Activated CD8-positive, alpha-beta memory T cell treated with anti-CD3 and anti-CD28 coated beads, Interleukin-2, amount 50 U/mL, for 48 hours (primary cell): ENCODE data around the gene AUH.
"Not testable (repeated sequence)": the region's sequence is repeated elsewhere in the genome, so short reads cannot be mapped to it uniquely, and the experiment has no call there.

Experiments used
- DNase-seq: peaks from one replicate; pipeline ENCODE4 v3.0.0-alpha.2; 2020

The AUH gene

GRCh38 chr9:91202736-91203283 lies 158.9 kb downstream of the AUH start:
- no peak for DNase-seq

DNA sequence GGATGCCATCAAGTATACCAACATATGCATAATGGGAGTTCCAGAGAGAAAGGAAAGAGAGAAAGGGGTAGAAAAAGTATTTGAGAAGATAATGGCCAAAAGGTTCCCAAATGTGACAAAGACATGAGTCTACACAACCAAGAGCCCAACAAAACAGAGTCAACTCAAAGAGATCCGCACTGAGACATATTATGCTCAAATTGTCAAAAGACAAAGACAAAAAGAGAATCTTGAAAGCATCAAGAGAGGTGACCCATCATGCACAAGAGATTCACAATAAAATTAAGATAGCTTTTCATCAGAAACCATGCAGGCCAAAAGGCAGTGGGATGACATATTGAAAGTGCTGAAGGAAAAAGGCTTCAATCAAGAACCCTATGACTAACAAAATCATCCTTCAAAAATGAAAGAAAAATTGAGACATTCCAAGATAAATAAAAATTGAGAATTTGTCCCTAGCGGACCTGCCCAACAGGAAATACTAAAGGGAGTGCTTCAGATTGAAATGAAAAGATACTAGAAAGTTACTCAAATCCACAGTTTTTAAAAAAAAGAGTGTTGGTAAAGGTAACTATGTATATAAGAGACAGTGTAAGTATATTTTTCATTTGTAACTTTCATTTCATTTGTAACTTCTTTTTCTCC lies 160.9 kb downstream of the AUH start:
- DNase-seq = no peak

DNA sequence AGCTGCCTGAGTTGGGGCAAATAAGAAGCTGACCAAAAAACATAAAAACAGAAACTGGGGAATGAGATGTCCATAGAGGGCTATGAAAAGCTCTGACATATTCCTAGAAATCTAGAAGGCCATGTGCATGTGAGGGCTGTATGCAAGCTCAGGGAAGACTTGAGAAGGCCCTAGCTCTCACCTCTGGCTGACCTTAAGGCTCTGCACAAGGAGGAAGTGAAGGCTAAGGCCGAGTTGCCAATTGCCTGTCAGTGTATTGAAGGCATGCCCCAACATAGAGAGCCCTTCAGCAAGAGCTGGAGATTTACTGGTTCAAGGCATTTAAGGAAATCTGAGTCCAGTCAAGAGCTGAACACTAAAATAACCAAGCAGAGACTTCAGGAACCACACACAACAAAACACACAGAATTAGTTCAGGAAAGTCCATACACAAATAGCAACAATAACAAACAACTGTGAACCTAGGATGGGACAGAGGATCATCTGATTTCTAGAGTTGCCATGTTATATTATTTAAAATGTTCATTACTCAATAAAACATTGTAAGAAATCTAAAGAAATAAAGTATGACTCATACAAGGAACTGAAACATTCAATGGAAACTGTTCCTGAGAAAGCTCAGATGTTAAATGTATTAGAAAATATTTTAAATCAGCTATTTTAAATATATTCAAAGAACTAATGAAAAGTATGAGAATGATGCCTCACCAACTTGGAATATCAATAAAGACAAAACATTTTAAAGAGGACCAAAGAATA lies 161.8 kb downstream of the AUH start:
- no peak for DNase-seq

DNA sequence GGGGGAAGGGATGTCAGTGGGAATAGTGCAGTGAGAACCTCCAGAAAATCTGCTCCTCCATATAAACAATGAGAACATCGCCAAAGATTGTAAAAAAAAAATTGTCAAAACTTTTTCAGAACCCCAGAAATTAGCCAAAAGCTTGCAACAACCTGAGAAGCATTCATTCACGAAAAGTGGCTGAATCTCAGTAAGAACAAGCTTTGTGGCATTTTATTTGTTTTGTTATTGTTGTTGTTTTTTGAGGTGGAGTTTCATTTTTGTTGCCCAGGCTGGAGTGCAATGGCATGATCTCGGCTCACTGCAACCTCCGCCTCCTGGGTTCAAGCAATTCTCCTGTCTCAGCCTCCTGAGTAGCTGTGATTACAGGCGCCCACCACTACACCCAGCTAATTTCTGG lies 162.8 kb downstream of the AUH start:
- DNase-seq = not testable (repeated sequence)

DNA sequence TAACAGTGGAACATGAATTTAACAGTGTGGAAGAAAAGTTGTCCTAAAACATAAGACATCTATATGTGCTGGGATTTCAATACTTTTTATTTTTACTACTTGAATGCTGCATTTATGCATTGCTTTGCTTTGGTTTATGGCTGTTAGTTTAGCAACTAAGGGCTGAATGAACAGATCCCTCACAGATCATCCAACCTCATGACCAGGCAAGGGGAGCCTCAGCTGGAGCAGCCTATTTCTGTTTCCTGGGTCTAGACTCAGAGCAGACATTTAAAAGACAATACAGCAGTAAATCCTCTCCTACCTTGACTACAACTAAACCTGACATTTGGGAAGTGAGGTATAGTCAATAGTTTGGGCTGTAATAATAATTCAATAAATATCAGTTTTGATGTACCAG lies 163.3 kb downstream of the AUH start:
- DNase-seq = no peak

DNA sequence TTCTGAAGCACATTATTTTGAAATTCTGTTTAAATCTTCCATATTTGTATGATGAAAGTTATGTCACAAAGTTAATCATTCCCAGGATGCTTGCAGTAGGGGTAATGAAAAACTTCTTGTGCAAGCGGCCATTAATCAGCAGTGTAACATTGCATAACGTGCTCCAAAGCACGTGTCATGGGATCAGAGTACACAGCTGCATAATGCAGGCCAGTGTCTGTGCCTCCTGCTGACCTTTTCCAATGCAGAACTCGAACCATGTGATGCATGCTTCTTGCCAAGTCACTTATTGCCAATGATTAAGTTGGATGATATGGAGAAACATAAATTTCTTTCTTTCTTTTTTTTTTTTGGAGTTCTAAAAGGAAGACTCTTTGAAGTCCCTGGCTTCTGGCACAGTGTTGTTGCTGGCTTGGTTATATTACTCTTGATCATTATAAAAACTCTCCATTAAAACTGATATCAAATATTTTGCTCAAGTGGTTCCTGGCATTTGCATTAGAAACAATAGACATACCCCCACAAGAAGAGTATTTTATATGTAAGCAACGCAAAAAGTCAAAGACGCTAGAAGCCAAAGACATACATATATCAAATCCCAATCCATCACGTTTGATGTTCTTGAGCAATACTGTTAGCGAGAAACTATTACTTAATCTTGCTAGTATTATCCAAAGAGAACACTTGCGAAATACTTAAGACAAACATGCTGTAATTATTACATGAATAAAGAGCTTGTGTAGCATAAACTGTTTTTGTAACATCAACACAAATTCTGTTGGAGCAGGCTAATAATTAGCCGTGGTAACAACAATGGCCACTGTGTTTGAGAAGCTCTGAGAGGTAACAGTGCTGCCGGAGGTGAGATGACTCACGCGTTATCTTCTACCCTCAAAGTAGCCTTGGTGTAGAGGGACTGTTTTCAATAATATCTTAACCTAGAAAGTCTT lies 164.2 kb downstream of the AUH start:
- DNase-seq = no peak

- DNase-seq = peak; percentile 58
These were observed 165.4 kb downstream of the AUH start for GRCh38 chr9:91196103-91196950.

DNA sequence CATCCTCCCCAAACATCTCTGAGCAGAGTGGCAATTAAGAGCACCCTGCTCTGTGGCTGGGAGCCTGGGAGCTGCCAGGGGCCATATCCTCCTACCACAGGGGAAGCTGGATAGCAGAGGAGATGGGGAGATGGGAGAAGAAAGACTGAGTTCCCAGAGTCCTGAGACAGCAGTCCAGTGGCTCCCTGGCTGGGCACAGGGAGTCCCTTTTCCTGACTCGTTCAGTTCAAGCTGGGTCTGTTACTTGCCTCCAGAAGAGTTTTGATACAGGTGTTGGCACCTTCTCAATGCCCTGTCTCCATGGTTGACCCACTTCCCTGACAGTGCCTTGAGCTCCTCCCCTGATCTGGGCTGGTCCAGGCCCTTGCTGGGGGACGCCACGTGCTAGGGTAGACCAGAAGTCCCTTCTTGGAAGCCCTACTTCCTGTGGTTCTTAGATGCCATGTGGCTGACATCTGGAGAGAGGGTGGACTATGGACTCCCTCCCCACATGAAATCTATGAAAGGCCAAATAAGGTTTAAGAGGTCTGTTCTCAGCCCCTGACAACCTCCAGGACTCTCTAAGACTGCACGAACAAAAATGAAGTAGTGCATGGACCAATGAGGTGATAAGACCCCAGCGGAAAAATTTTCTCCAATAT lies 166.2 kb downstream of the AUH start:
- peak; percentile 76 for DNase-seq

DNA sequence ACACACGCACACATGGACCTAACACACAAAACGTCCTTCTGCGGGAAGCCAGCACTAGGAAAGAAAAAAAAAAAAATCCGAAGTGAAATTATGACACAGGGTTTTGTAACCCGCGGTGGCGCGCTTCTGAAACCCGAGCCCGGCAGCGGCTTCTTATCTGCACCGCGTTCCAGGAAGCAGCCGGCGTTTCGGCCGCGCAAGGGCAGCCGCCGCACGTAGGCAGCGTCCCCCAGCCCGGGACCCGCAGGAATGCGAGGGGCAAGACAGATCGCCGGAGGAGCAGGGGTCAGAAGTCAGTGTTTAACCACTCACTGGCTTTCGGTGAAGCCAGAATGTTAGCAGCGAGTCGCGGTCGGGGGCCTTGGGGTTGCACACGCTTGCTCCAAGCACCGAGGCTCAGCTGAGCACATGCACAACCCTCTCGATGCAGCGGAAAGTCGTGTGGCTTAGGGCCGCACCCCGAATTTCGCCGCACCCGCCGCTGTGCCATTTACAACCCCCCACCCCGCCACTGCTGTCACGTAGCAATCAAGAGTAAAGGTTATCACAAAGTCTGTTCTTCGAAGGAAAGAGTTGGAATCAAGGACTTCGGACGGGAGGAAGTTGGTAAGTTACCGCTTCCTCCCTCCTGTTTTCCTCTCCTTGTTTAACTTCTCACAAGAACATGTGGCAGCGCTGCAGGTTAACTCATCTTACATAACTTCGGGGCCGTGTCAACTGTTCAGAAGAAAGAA lies 167.9 kb downstream of the AUH start:
- peak; percentile 95 for DNase-seq

DNA sequence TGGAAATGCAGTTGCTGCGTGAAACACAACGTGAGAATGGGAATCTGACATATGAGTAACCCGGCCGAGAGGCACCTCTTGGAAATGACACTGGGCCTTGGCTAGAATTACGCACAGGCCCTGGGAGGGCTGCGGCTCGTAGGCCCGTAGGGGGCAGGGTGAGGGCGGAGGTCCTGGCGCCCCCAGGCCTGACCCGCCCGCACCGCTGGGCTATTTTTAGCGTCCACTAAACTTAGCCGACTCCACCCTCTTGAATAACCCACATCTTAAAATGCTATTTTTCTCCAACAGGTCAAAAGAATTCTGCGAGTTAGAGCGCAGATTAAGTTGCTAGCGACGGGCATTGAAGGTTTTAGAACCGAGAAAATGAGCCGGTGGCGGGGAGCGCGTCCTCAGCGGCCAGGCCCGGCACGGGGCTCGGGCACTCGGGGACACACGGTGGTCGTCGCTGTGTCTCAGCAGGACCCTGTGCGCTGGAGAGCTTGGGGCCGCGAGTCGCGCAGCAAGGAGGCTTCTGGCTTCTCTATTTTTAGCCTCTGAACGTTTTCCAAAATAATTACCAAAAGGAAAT lies 168.5 kb downstream of the AUH start:
- peak; percentile 89 for DNase-seq

DNA sequence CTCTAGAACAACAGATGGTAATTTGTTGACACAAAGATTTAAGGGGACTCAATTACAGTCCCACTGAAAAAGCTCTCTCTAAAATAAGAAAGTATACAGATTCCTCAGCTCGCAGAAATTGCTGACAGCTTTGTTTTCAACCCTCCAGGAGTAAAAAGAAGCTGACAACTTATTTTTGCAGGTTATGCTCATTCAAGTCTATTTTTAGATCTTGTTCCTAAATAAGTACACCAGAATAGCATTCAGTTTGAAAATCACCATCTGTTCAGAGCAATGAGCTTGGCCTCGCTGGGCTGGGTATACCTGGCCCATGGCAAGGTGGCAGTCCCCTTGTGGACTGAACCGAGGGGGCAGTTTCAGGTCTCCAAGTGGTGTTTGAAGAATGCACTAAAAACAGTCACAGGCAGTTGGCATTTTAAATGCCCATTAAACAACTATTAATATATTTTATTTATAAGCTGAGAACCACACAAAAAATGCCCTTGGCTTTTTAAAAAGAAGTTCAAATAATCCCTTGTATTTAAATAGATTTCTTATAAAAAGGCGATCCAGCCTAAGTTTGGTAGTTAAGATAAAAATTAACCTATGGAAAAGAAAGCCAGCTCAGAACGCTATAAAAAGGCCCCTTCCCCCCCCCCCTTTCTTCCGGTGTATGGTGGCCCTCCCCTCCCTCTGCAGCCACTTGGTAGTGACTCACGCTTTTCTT lies 169.2 kb downstream of the AUH start:
- peak; percentile 78 for DNase-seq

- peak; percentile 76 for DNase-seq
These were observed 170.0 kb downstream of the AUH start for GRCh38 chr9:91191411-91192380.

- DNase-seq = no peak
These were observed 171.7 kb downstream of the AUH start for GRCh38 chr9:91190062-91190461.

GRCh38 chr9:91188719-91189590 lies 172.8 kb downstream of the AUH start:
- no peak for DNase-seq

- DNase-seq = no peak
These were observed 173.8 kb downstream of the AUH start for GRCh38 chr9:91187965-91188344.

GRCh38 chr9:91187311-91187964 lies 174.3 kb downstream of the AUH start:
- peak; percentile 56 for DNase-seq

GRCh38 chr9:91186632-91187108 lies 175.0 kb downstream of the AUH start:
- peak; percentile 74 for DNase-seq
